GM13977 (cell line): Measurements from ENCODE around the gene SYT3.

Experiments
- DNase-seq: peaks from one replicate; pipeline ENCODE4 v3.0.0; 2012; ENCODE audit warnings: low spot score
- in situ Hi-C: fragments of 300-500 bp; cut with MboI; formaldehyde crosslinking; loops from one replicate; pipeline ENCODE4 v1.12.0; 2022; ENCODE audit warnings: low sequenced_read_pairs, low pct_unique_long_range_greater_than_20kb, mixed read lengths, inconsistent platforms; ENCODE audit not compliant: unreplicated experiment
- TF ChIP-seq, protein P1 (sequence below): IDR thresholded peaks from 2 replicates; pipeline ENCODE4 v1.5.1; 2012; ENCODE audit warnings: mild to moderate bottlenecking, control low read depth; ENCODE audit not compliant: insufficient read depth; ENCODE audit errors: extremely low read depth, missing control alignments

SYT3 gene

DNA sequence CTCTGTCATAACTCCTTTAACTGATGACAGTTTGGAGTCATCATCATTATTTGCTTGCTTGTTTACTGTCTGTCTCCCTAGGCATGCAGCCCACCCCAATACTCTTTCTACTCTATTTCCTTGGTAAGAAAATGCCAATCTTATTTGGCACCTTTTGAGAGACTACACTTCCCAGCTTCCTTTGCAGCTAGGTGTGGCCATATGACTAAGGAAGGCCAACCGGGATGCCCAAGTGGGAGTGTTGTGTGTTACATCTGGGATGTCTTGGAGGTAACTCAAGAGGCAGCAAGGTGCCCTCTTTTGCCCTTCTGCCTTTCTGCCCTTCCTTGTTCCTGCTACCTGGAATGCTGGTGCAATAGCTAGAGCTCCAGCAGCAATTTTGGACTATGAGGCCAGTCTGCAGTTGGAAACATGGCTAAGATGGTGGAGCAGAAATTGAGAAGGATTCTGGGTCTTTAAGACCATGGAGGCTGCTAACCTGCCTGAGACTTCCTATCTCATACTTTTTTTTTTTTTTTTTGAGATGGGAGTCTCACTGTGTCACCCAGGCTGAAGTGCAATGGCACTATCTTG, 37.0 kb upstream of the SYT3 start:
- TF ChIP-seq, protein P1, sequence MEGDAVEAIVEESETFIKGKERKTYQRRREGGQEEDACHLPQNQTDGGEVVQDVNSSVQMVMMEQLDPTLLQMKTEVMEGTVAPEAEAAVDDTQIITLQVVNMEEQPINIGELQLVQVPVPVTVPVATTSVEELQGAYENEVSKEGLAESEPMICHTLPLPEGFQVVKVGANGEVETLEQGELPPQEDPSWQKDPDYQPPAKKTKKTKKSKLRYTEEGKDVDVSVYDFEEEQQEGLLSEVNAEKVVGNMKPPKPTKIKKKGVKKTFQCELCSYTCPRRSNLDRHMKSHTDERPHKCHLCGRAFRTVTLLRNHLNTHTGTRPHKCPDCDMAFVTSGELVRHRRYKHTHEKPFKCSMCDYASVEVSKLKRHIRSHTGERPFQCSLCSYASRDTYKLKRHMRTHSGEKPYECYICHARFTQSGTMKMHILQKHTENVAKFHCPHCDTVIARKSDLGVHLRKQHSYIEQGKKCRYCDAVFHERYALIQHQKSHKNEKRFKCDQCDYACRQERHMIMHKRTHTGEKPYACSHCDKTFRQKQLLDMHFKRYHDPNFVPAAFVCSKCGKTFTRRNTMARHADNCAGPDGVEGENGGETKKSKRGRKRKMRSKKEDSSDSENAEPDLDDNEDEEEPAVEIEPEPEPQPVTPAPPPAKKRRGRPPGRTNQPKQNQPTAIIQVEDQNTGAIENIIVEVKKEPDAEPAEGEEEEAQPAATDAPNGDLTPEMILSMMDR = no peak
- in situ Hi-C loops = no loop called here
- no peak for DNase-seq

DNA sequence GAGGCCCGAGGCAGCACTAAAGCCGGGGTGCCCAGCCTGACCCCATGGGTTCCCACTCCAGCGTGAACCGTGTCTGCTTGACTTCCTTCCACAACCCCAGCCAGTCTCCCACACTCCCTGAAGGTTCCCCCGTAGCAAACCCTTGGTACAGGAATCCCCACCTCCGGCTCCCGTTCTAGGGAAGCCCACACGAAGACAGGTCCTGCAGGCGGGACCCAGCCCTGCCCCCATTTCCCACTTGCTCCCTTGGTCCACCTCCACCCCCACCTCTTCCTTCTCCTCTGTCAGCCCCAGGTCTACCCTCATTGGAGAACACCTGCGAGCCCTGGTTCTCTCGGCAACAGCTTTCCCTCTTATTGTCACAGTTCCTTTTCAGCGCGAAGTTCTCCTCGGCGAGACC, 33.4 kb upstream of the SYT3 start:
- in situ Hi-C loops = no loop called here
- DNase-seq = no peak
- TF ChIP-seq, protein P1 = no peak

DNA sequence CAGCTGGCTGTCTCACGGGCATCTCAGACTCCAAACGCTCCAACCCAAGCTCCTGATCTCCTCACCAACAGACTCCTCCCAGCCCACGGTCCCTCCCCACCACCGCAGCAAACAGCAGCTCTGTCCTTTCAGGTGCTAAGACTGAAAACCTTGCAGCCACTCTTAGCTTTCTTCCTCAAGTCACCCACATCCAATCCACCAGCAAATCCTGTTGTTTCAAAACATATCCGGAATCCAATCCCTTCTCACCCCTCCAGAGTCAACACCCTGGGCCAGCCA, 30.4 kb upstream of the SYT3 start:
- in situ Hi-C loops = no loop called here
- no peak for DNase-seq

DNA sequence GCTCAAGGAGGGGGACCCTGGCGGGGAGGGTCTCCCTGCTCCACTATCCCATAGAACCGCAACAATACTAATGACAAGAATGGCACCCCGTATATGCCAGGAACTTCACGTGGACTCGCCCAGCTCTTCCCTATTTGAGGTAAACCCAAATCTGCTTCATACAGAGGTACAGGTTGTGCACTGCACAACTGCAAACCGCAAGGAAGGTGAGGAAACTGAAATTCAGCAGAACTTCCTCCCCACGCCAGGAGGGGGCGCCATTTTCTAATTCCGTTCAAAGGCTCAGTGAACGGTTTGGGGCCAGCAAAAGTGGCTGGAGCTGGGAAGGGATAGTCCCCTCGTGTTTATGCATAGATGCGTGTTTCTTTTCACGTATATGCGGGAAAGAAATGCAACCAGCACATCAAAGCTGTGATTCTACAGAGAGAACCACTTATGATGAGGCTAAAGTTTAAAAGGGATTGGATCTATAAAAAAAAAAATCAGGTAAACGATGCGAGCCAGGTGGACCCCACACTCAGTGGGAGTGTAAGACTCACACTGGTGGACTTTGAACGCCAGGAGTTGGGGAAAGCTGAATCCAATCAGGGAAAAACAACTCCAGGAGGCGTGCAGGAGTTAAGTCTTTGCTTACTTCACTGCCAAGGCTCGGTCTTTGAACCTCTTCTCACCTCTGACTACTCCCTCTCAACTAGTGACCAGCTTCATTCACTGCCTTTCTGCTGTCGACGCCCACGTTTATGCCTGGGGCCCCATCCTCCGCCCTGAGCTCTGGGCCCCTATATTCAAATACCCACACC, 29.8 kb upstream of the SYT3 start:
- TF ChIP-seq, protein P1 = peak; percentile 73
- in situ Hi-C loops = no loop called here
- peak; percentile 74 for DNase-seq

More for the DNA sequence above, 30.4 kb upstream of the SYT3 start:
- TF ChIP-seq, protein P1 = no peak

DNA sequence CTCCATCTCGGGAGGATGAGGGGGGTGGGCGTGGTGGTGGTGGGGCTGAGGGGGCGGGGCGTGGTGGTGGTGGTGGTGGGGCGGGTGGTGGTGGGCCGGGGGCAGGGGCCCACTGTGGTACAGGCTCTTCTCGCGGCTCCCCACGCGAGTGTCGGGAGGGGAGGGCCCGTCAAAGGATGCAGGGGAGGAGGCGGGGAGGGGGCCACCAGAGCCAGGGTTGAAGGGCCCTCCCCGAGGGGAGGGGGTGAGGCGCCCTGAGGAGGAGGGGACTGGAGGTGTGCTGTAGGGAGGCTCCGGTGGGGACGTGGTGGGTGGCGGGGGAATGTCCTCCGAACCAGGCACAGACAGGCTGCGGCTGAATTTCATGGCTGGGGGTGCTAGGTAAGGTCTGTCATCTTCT, 29.2 kb upstream of the SYT3 start:
- TF ChIP-seq, protein P1 = no peak
- DNase-seq = no peak
- in situ Hi-C loops = no loop called here

DNA sequence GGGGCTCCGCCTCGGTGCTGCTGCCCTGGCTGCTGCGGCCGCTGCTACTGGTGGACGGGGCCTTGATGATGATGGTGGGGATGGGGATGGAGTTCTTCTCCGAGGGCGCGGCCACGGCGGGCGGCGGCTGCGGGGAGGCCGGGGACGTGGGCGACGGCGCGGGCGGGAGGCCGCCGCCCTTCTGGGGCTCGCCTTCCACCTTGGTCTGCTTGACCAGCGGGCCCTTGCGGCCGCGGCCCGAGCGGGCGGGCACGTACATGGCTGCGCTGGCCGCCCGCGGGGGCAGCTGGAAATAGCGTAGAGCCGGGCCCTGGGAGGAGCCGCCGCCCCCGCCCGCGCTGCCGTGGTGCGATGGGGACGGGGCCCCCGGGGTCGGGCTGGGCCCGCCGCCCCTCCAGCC, 28.7 kb upstream of the SYT3 start:
- TF ChIP-seq, protein P1 = no peak
- in situ Hi-C loops = no loop called here
- no peak for DNase-seq

DNA sequence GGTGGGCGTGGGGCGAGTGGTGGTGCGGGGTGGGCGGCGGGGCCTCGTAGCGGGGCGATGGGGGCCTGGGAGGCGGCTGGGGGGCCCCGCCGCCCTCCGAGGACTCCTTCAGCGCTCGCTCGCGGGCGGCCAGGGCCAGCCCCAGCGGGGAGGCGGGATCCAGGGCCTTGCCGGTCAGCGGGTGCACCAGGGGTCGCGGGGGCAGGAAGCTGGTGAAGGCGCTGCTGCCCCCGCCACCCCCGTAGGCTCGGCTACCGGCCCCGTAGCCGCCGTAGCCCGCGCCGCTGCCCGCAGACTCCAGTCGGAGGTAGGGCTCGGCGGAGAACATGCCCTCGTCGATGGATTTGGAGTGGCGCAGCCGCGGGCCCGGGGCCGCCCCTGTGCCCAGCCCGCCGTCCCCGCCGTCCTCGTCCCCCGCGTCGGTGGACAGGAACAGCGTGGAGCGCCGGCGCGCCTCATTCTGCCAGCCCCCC, 28.1 kb upstream of the SYT3 start:
- in situ Hi-C loops = no loop called here
- no peak for DNase-seq
- TF ChIP-seq, protein P1 = no peak
